Stimulated activated CD8-positive, alpha-beta memory T cell treated with anti-CD3 and anti-CD28 coated beads, Interleukin-12 subunit alpha, Interleukin-12 subunit beta, amount 100 ng/mL, for 24 hours (primary cell): ENCODE measurements around the gene BAG3.
"Not testable (repeated sequence)": the region's sequence is repeated elsewhere in the genome, so short reads cannot be mapped to it uniquely, and the experiment has no call there.

Experiments
- DNase-seq: peaks from one replicate; pipeline ENCODE4 v3.0.0-alpha.2; 2020; ENCODE audit errors: extremely low read depth

The BAG3 gene

DNA sequence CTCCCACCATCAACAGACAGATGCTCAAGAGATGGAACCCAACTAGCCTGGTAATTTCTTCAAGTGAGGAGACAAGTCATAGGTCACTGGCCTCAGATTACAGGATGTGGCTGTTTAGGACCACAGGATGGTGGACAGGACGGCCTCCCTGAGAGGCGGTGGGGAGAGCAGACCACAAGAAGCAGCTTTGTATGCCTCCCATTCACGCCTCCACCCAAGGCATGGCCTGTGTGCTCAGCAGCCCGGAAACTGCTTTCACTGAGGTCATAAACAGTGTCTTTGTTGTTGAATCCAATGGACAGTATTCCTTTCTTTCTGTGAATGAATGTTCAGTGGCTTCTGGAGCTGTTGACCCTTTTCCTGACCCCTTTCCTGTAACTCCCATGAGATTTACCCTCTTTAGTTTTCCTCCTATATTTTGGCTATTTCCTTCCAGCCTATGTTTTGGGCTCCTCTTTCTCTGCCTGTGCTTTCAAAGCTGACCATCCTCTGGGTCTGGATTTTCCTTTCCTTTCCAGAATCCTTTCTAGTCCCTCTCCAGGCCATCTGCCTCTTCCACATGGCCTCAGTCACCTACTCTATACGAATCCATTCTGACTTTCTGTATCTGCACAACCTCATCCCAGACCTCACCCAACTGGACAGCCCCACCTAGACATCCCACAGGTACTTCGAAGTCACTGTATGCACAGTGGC is 42.2 kb downstream of the BAG3 start:
- DNase-seq: no peak

DNA sequence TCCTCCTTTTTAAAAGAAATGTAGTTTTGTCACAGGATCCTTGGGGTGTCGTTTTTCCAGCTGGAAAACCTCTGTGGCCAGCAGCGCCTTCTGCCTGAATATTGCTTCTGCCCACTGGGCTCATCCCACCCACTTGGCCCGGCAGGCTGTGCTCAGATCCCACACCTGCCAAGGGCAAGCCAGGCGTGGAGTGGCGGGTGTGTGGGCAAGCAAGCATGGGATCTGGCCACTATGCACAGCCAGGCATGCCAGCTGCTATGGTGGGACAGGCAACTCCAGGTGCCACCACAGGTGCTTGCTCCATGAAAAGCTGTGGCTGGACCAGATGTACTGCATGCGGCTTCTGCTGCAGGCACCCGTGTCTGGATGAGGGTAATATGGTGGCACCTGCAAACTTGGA is 43.4 kb downstream of the BAG3 start:
- no peak for DNase-seq

DNA sequence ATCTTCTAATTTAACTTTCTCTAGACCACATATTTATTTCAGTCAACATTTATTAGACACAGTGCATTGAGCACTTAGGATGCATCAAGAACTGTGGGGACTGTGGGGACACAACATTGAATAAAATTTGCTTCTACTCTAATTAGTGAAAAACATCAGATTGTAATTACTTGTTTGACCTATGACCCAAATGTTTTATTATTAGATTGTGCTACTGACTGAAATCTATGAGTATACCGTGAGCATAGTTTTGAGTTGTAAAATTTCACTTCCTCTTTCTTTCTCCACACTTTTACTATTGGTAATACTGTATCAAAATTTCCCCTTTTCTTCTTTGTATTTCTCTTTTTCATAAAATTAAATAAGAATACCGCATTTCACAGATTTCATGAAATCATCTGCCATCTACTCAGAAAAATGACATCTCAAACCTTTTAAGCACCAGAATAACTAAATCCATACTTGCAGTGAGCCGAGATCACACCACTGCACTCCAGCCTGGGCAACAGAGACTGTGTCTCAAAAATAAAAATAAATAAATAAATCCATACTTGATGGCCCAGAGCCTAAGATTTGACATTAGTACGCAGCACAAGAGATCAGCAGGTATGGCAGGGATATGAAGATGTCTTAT is 49.3 kb downstream of the BAG3 start:
- DNase-seq: no peak

DNA sequence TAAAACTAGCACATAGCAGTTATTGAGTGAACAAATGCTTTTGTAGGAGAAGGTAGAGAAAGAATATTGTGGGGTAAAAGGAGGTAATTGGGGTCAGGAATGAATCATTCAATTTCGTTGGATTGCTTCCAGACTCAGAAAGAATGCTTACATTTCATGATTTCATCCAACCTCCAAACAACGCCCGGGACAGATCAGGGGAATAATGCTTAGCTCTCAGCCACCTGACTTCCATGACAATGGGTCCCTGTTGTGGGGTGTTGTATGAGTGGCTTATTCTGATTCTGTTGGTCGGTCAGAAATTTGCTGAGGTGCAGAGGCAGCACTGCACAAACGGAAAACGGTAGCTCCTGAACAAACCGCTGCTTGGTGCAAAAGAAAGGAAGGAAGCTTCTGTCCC is 50.7 kb downstream of the BAG3 start:
- DNase-seq: no peak

DNA sequence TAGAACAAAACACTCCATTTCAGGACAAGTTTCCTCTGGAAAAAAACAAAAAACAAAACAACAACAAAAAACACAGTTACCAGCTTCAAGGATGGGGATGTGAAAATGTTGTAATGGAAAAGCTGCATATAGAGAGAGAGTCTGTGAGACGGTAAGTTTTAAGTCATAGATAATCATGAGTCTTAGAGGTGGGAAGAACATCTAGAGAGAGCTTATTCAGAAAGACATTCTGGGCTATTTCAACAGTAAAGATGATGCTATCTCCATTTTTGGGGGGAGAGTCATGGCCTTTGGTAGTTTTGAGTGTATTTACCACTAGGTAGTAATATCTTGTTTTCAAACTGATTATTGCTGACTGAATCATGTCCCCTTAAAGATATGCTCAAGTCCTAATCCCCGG is 51.4 kb downstream of the BAG3 start:
- DNase-seq: no peak

DNA sequence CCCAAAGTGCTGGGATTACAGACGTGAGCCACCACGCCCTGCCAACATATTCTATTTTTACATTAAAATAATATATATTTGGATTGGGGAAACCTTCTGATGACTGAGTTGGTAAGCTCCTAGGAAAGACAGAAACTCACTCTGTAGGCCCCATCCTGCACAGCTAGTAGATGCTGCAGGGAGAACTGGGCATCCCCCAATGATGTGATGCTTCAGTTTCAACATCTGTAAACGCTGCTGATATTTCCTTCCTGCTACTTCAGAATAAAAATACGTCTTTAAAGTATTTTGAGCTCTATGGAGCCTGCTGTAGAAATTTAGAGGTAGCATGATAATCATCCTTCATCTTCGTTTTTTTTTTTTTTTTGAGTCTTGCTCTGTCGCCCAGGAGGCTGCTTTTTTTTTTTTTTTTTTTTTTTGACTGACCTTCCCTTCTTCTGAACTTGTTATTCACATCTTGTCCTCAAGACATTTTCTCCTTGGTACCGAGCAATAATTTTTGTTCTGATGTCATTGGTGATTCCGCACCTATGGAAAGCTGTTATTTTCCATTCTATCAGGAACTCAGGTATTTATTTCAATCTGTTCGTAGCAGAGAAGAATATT is 52.8 kb downstream of the BAG3 start:
- no peak for DNase-seq

DNA sequence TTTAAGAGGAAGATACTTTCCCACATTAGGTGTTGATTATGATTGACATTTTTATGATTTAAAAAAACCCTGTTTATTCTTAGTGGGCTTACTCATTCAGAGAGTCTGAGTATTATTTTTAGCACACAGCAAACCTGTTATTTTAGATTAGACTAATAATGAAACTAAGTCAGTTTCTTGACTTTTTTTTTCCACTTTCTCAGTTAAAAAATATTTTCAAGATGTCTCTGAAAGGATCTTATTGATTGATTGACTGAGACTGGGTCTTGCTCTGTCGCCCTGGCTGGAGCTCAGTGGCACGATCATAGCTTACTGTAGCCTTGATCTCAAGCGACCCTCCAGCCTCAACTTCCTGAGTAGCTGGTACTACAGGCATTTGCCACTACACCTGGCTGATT is 54.3 kb downstream of the BAG3 start:
- DNase-seq: no peak

DNA sequence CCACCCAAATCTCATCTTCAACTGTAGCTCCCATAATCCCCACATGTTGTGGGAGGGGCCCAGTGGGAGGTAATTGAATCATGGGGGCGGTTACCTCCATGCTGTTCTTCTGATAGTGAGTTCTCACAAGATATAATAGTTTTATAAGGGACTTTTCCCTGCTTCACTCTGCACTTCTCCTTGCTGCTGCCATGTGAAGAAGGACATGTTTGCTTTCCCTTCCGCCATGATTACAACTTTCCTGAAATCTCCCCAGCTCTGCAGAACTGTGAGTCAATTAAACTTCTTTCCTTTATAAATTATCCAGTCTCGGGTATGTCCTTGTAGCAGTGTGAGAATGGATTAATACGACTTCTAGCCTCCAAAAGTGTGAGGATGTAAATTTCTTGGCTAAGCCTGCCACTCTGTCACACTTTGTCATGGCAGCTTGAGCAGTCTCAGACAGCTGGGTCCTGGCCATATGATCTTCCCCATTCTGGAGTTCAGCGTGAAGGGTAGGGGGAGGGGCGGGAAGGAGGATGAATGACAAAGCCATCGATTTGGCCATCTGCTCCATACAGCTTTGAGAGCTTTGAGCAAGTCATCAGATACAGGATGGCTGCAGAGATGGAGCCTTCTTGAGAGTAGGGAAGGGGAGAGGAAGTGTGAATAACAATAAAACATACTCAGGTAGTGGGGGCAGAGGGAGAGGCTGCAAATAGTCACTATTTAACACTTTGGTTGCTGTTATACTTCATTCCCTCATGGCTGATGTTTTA is 55.5 kb downstream of the BAG3 start:
- no peak for DNase-seq

DNA sequence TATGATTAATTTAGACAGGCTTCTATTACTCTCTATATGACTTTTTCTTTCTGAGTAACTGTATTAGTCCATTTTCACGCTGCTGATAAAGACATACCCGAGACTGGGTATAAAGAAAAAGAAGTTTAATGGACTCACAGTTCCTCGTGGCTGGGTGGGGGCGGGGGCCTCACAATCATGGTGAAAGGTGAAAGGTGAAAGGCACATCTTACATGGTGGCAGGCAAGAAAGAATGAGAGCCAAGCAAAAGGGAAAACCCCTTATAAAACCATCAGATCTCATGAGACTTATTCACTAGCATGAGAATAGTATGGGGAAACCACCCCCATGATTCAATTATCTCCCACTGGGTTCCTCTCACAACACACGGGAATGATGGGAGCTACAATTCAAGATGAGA is 56.2 kb downstream of the BAG3 start:
- DNase-seq: not testable (repeated sequence)

DNA sequence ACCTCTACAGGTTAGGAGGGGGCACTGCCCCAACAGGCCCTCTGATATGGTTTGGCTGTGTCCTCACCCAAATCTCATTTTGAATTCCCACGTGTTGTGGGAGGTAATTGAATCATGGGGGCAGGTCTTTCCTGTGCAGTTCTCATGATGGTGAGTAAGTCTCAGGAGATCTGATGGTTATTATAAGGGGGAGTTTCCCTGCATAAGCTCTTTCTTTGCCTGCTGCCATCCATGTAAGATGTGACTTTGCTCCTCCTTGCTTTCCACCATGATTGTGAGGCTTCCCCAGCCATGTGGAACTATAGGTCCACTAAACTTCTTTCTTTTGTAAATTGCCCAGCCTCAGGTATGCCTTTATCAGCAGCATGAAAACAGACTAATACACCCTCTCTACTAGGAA is 59.8 kb downstream of the BAG3 start:
- not testable (repeated sequence) for DNase-seq

DNA sequence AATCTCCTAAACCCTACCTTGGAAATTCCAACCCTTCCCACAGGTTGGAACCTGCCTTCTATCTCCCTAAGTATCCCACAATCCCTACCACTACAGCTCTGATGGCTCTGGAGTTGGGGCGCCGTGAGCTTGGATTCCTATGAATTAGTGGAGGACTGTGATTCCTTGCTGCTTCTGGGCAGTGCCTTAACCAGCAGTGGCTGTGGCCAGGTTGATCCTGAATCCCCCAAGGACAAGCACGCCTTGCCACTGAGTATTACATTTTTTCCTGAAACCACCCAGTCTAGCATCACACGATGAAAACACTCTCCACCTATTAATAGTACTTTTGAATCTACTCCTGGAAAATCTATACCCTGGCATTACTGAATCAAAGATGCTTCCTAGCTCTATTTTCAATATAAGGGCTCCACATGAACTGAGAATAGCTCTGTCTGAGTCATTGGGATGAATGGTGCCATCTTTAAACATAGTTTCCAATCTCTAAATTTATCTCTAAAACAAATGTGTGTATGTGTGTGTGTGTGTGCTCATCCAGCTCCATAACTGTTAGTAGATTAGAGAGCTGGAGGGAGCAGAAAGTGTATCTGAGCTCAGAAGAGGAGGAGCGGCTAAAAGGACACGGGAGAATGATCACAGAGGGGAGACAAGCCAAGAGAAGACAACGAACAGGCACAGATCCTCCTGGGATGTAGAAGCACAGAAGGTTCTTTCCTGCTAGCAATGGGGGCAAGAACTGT is 62.7 kb downstream of the BAG3 start:
- DNase-seq: no peak

DNA sequence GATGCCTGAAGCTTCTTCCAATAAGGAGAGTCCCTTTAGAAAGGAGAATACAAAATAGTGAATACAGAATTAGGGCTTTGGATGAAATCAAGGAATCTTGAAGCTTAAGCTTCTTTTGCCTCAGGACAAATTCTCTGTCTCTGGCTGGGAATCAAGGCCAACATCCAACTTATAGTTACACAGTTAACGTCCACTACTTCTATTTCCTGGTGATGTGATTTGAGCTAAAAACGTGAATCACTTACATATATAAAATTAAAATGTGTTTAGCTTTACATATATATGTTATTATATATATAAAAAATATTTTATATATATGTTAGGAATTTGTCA is 63.3 kb downstream of the BAG3 start:
- no peak for DNase-seq

DNA sequence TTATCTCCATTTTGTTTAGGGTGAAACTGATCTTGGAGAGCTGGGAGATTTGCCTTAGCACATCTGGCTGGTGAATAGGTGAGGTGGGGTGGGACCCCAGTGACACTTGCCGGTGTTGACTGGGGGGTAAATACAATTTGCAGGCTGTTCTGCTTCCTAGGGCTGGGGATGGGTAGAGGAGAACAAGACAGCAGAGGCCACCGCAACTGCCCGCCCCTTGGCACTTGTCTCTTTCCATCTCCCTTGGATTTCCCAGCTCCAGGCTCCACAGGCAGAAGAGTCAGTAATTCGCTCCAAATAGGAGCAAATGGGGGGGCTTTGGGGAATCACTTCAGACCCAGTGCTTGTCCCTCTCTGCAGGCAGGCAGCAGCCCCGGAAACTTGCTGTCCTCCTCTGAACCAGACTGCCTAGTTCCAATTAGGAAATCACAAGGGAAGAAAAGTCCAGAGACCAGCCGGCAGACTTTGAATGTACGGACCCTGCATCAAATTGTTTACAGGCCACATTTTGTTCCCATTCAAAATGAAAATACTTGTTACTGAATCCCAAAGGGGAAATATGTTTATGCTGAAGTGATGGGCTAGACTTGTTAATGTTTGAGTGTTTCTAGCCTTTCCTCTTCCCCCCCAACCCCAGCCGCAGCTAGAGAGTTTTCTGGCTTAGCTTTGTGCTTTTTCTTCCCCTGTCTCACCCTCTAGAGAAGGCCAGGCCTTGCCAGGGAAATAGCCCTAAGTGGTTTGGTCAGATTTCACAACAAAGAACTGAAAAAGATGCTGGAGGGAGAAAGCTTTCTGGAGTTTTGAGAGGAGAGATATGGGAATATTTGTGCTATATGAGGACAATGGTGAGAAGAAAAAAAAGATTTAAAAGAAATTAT is 64.7 kb downstream of the BAG3 start:
- no peak for DNase-seq

DNA sequence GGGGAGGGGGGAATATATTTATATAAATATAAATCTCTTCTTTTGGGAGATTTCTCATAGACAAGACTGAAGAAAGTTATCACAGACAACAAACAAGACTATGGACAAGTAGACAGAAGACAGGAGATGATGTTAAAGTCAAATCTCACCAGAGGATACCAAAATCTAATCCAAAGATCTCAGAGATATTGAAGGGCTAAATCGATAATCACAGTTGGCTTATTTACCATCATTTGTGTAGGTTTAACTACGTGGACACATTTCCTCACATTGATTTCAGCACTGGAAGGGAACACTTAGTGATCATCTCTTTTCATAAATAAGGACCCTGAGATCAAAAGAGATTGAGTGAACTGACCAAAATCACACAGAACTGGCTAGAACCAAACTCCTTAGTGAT is 72.0 kb downstream of the BAG3 start:
- DNase-seq: no peak

DNA sequence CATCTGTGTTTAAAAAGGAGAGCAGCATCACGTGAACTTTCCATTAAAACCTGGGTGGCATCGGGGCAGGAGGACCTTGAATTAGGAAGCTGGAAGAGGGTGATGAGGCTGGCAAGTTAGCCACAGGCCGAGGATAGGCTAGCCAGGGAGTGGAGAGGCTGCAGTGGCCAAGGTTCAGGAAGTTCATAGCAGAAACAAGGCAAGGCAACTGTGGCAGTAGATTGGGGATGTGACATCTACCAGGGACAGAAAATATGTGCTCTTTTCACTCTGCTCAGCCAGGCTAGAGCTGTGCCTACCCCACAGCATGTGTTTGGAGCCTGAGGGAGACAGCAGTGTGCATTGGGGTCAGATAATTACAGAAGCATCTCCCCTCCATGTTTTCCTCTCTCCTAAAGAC is 72.4 kb downstream of the BAG3 start:
- no peak for DNase-seq

DNA sequence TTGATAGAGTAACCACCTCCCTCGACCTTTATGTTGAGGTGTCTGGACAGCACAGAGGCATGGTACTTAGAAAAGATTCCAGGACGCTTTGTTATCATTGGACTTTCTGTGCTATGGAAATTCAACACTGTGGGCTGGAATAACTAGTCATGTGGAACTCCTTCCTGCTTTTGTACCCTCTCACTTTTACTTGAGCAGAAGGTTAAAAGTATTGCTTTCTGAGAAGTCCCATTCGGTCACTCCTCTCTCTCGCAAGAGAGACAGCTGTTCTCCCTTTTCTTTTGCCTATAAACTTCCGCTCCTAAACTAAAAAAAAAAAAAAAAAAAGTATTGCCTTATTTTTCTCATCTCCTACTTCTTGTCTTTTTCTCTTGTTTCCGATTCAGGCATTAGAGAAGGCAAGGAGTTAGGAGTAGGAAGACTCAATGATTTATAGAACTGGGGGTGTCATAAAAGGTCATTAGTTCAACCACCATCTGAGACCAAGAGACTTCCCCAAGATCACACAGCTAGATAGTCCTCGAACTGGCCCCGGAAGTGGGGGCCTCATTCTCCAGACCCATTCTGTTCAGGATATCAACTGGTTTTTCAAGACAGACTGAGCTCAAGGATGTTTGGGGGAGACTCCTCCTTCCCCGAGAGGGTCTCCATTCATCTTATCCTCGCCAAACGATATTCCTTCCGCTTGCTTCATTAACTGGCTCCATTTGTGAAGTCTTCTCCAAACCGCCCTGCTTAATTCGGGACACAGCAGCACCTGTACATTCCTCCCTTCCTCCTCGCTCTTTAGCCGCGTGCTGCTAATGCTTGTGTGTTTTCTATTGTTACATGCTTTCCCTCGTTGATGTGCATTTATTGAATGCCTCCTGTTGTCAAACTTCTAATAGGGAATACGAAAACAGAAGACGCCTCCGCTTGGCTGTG is 73.7 kb downstream of the BAG3 start:
- no peak for DNase-seq

DNA sequence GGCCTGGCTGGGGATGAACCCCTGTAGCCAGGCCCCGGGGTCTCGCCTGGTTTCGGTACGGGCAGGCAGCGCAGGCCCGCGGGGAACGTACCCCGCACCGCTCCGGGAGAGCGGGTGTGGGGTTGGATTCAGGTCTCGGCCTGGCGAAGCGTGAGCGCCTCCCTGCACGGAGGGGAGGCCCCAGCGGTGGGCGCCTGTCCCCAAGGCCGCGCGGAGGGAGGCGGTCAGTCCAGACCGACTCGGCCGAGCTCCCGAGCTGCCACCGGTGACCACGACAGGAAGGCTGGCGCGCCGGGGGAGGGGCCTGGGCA is 74.3 kb downstream of the BAG3 start:
- DNase-seq: no peak

DNA sequence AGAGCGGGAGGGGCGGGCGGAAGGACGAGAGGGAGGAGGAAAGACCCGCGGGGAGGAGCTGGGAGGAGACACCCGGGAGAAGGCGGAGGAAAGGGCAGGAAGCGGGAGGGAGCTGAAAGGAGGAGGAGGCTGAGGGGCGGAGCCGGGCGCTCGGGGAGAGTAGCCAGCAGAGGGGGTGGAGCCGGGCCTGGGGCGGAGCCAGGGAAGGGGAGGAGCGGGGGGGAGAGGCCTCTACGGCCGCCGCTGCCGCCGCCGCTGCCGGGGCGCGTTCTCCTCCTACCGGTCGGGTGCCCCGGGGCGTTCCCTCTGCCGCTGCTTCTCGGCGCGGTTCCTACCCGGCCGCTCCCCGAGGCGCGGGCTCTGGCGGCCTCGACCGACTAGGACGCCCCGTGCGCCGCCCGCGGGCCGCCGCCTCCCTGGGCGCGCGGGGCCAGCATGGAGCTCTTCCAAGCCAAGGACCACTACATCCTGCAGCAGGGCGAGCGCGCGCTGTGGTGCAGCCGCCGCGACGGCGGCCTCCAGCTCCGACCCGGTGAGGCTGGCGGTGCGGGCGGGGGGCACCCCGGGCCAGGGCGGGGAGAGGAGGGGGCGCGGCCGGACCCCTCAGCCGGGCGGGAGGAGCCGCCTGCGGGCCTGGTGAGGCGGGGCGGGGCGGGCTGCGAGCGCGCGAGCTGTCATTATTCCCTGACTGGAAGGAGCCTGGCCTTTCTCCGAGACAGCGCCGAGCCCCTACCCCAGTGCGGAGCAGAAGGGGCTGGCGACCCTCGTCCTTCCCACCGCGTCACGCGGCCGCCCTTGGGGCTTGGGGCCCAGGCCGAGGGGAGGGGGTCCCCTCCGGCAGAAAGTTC is 74.9 kb downstream of the BAG3 start, which contains the start of gene INPP5F:
Gene INPP5F (plus strand): TSS at position 223 of the 848 bp plus-strand sequence. CDS start 213 bp downstream, at position 436.
- peak; percentile 98 for DNase-seq

DNA sequence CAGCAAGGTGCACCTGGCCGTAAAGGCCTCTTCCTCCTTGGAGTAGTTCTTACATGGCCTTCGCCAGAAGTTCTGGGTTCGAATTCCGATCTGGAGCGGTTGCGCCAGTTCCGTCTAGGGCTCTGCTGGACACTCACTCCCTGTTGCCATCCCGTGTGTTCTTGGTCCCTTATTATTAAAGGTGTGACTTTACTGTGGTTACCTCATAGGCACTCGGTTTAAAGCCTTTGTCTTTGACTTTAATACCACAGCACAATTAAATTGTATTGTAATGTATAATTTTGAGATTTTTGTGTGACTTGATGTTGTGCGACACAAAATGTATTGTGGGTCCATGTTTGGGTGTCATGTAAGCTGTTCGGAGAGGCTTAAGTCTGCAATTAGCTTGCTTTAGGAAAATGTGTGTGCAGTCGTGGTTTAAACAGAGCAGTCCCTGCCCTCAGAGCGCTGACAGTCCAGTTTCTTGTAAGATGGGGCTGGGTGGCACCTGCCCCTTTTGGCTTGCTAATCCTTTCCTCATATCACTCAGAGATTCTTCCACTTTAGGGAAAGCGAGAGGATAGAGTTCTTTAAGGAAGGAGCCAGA is 75.6 kb downstream of the BAG3 start:
- no peak for DNase-seq
